H1 (cell line): Measurements from ENCODE around the gene MICA. TPM values are rescaled to one million over a fixed set of nuclear protein-coding genes. Genes with fewer than 3 reads are reported as not detected.

ENCODE experiments used
- CTCF ChIA-PET: fragments of 300-600 bp; sonication (Branson Sonifier 250); formaldehyde crosslinking; loops from one replicate; lab custom pipeline; 2021; ENCODE audit not compliant: partially characterized antibody; lab: Charles Lee
- POLR2A ChIA-PET: fragments of 300-600 bp; sonication (Branson Sonifier 250); formaldehyde crosslinking; loops from one replicate; lab custom pipeline; 2021; ENCODE audit warnings: inconsistent platforms; ENCODE audit not compliant: partially characterized antibody; lab: Charles Lee
- DNase-seq, 2 experiments: peaks; one replicate each; pipeline versions ENCODE4 v3.0.0 to v3.0.0-alpha.2; 2010 to 2022; ENCODE audit warnings: low spot score in 2 of 2, low read depth in 1 of 2, mixed read lengths in 1 of 2
- FAIRE-seq: peaks from 2 replicates; lab custom pipeline; 2011; peaks lifted over from hg19 to GRCh38; lab: Jason Lieb, UNC
- H2AFZ ChIP-seq: 2 replicates; pipeline ENCODE4 v1.8.1; 2012; ENCODE audit warnings: low read length, inconsistent platforms
- H2AK5ac ChIP-seq: 2 replicates; pipeline ENCODE4 v1.6.1; 2013; ENCODE audit warnings: low read depth, low read length
- H2BK120ac ChIP-seq: replicated peaks from 2 replicates; pipeline ENCODE3; 2013; ENCODE audit warnings: low read depth, low read length, inconsistent platforms
- H2BK12ac ChIP-seq: 2 replicates; pipeline ENCODE4 v1.6.1; 2013; ENCODE audit warnings: low read depth, low read length
- H2BK15ac ChIP-seq: 2 replicates; pipeline ENCODE4 v1.6.1; 2013; ENCODE audit warnings: low read length
- H2BK20ac ChIP-seq: 2 replicates; pipeline ENCODE4 v1.6.1; 2013; ENCODE audit warnings: low read length
- H2BK5ac ChIP-seq: 2 replicates; pipeline ENCODE4 v1.6.1; 2013; ENCODE audit warnings: low read depth, low read length
- H3K14ac ChIP-seq: 2 replicates; pipeline ENCODE4 v1.6.1; 2013; ENCODE audit warnings: inconsistent platforms; ENCODE audit not compliant: insufficient read length
- H3K18ac ChIP-seq: 2 replicates; pipeline ENCODE4 v1.6.1; 2013; ENCODE audit warnings: low read length; ENCODE audit errors: extremely low read depth
- H3K23ac ChIP-seq: 2 replicates; pipeline ENCODE4 v1.6.1; 2013; ENCODE audit warnings: inconsistent platforms; ENCODE audit not compliant: insufficient read length
- H3K23me2 ChIP-seq: 2 replicates; pipeline ENCODE4 v1.6.1; 2013; ENCODE audit warnings: low read depth, low read length
- H3K27ac ChIP-seq: 2 replicates; pipeline ENCODE4 v1.6.1; 2011; ENCODE audit warnings: low read depth, low read length, inconsistent platforms
- H3K27me3 ChIP-seq, 4 experiments: replicated peaks in 1 of 4; 1 replicate in 1 of 4; 2 replicates in 3 of 4; pipeline versions ENCODE4 v1.6.1 to v1.8.1; 2011 to 2013; ENCODE audit warnings: low read length in 3 of 4, mild to moderate bottlenecking in 3 of 4, inconsistent platforms in 2 of 4, mixed read lengths in 2 of 4, moderate library complexity in 1 of 4; ENCODE audit not compliant: control insufficient read depth in 3 of 4, insufficient read depth in 3 of 4; ENCODE audit errors: extremely low read depth in 1 of 4
- H3K36me3 ChIP-seq, 4 experiments: 2 replicates each; pipeline versions ENCODE4 v1.6.1 to v1.8.1; 2011 to 2013; ENCODE audit warnings: mild to moderate bottlenecking in 4 of 4, low read length in 3 of 4, moderate library complexity in 2 of 4, control low read depth in 1 of 4, inconsistent platforms in 1 of 4; ENCODE audit not compliant: insufficient read depth in 4 of 4, control insufficient read depth in 2 of 4
- H3K4ac ChIP-seq: replicated peaks from 2 replicates; pipeline ENCODE3; 2013; ENCODE audit warnings: low read length, low read depth, mixed read lengths, inconsistent platforms; ENCODE audit not compliant: insufficient read length
- H3K4me1 ChIP-seq, 4 experiments: replicated peaks in 1 of 4; 1 replicate in 1 of 4; 2 replicates in 3 of 4; pipeline versions ENCODE4 v1.6.1 to v1.8.1; 2011 to 2013; ENCODE audit warnings: low read length in 3 of 4, inconsistent platforms in 2 of 4, mixed read lengths in 1 of 4; ENCODE audit not compliant: insufficient read depth in 4 of 4, control insufficient read depth in 3 of 4
- H3K4me2 ChIP-seq, 2 experiments: 2 replicates each; pipeline versions ENCODE4 v1.6.1 to v1.8.1; 2011 to 2013; ENCODE audit warnings: low read depth in 2 of 2, low read length in 2 of 2, control low read depth in 1 of 2, inconsistent platforms in 1 of 2, mild to moderate bottlenecking in 1 of 2; ENCODE audit not compliant: insufficient read depth in 1 of 2
- H3K4me3 ChIP-seq, 4 experiments: fragments of 200-600, 300-600 bp in 1 of 4; sonication (generic), shearing (Covaris generic), sonication (Bioruptor Twin) in 1 of 4; 2 replicates each; pipeline versions ENCODE4 v1.5.1 to v1.8.1; 2011 to 2016; ENCODE audit warnings: low read length in 4 of 4, low read depth in 3 of 4, control low read depth in 2 of 4, inconsistent platforms in 2 of 4, mild to moderate bottlenecking in 2 of 4, mixed read lengths in 1 of 4, moderate library complexity in 1 of 4; ENCODE audit not compliant: insufficient read depth in 2 of 4; ENCODE audit errors: extremely low read depth in 1 of 4
- H3K56ac ChIP-seq: replicated peaks from 2 replicates; pipeline ENCODE3; 2013; ENCODE audit warnings: low read depth, mild to moderate bottlenecking, mixed read lengths, low read length, inconsistent platforms; ENCODE audit not compliant: insufficient read length
- H3K79me1 ChIP-seq: 2 replicates; pipeline ENCODE4 v1.6.1; 2013; ENCODE audit warnings: low read depth, low read length, control low read depth
- H3K79me2 ChIP-seq, 2 experiments: 2 replicates each; pipeline versions ENCODE4 v1.6.1 to v1.8.1; 2012 to 2013; ENCODE audit warnings: low read length in 2 of 2, mild to moderate bottlenecking in 2 of 2, inconsistent platforms in 1 of 2; ENCODE audit not compliant: insufficient read depth in 2 of 2, control insufficient read depth in 1 of 2
- H3K9ac ChIP-seq, 4 experiments: replicated peaks in 1 of 4; 1 replicate in 1 of 4; 2 replicates in 3 of 4; pipeline versions ENCODE4 v1.6.1 to v1.8.1; 2011 to 2013; ENCODE audit warnings: low read depth in 3 of 4, low read length in 3 of 4, control low read depth in 2 of 4, mild to moderate bottlenecking in 2 of 4, moderate library complexity in 2 of 4, inconsistent platforms in 1 of 4; ENCODE audit errors: extremely low read depth in 1 of 4
- H3K9me3 ChIP-seq, 2 experiments: 2 replicates each; pipeline versions ENCODE4 v1.6.1 to v1.8.1; 2012 to 2013; ENCODE audit warnings: mild to moderate bottlenecking in 2 of 2, moderate library complexity in 2 of 2, control low read depth in 1 of 2, inconsistent platforms in 1 of 2, low read depth in 1 of 2, low read length in 1 of 2, mixed read lengths in 1 of 2; ENCODE audit not compliant: insufficient read depth in 2 of 2
- H4K20me1 ChIP-seq, 2 experiments: replicated peaks in 1 of 2; 2 replicates each; pipeline versions ENCODE3 to v1.8.1; 2011 to 2013; ENCODE audit warnings: inconsistent platforms in 2 of 2, low read length in 2 of 2, mild to moderate bottlenecking in 1 of 2; ENCODE audit not compliant: insufficient read depth in 2 of 2, control insufficient read depth in 1 of 2
- H4K5ac ChIP-seq: 2 replicates; pipeline ENCODE4 v1.6.1; 2013; ENCODE audit warnings: low read length, low read depth, mixed read lengths, inconsistent platforms; ENCODE audit not compliant: insufficient read length
- H4K8ac ChIP-seq: 2 replicates; pipeline ENCODE4 v1.8.0; 2013; ENCODE audit warnings: mild to moderate bottlenecking, moderate library complexity, low read length, inconsistent platforms; ENCODE audit not compliant: insufficient read depth; ENCODE audit errors: extremely low read depth
- H4K91ac ChIP-seq: replicated peaks from 2 replicates; pipeline ENCODE3; 2013; ENCODE audit warnings: low read length, mixed read lengths, inconsistent platforms; ENCODE audit not compliant: insufficient read length
- EZH2 ChIP-seq: fragments of 200-600 bp; sonication (generic); IDR thresholded peaks from 2 replicates; pipeline ENCODE4 v1.7.1; 2012; ENCODE audit warnings: low read depth, mild to moderate bottlenecking, moderate library complexity, low read length, inconsistent platforms; ENCODE audit not compliant: severe bottlenecking
- TAF7 ChIP-seq: optimal IDR thresholded peaks from 2 replicates; pipeline ENCODE3; 2011; ENCODE audit warnings: low read depth, mild to moderate bottlenecking, inconsistent platforms, low read length, moderate library complexity, borderline replicate concordance
- polyA plus RNA-seq, 7 experiments: library from polyadenylated mRNA; depleted of rRNA in 3 of 7; stranded (reverse) in 5 of 7; unstranded in 2 of 7; fragments of >200 nt in 5 of 7; fragments of 200-250 nt in 2 of 7; gene quantifications; 1 replicate in 5 of 7; 2 replicates in 1 of 7; 4 replicates in 1 of 7; pipeline versions ENCODE4 v1.2.1 to v1.2.3, GENCODE V29; 2011 to 2013; ENCODE audit warnings: missing spikeins in 2 of 7, mixed read lengths in 2 of 7
- total RNA-seq: library from RNA; stranded (reverse); fragmentation: NEBNext Ultra II Directional; extraction: Animal tissue kit (Norgen Biotek cat#: 25700); gene quantifications from 2 replicates; pipeline ENCODE4 v1.2.1, GENCODE V29; 2021

MICA gene
- total and polyA plus RNA-seq, 2 of the 8 experiments (the other 6 are each of a cell fraction or from before 2014, with no cell fraction given): 12.5 to 16.3 TPM

DNA sequence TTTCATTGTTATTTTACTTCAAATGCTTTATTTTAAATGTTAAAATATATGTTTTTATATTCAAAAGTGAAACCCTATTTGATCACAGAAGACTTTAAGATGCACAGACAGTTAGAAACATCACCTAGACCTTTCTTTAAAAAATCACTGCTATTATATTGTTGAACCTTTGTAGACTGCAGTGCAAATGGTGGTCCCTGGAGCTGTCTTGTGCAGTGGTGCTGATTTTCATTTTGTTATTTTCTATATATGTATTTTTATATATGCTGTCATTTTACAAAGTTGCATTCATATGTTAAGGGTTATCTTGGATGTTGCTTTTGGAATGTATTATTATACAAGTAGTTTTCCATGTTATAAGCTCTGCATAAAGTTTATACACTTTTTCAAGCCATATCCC is 27.7 kb upstream of the MICA start:
- DNase-seq: no peak
- CTCF ChIA-PET: interaction anchor here (0.7 to 3.2 kb wide), 10 partner anchors 8 to 553 kb away, joined by 3 to 27 read pairs (median 6); no protein-coding TSS in a partner anchor

More for the DNA sequence above, 27.7 kb upstream of the MICA start:
- Histone ChIP-seq H4K5ac (no peak overlapping the region), H4K20me1 (no peaks in the 10 kb centered on the region), H3K23me2 (no peaks in the 10 kb centered on the region), H4K91ac (no peak overlapping the region), H2BK20ac (no peak overlapping the region), H3K36me3 (no peaks in the 10 kb centered on the region), H3K9ac (no peak overlapping the region), H4K8ac (no peak overlapping the region), H3K27me3 (peaks cover 0 to 3% (median 0%) of the 10 kb centered on the region in 4 experiments; a peak in 1 of 7 replicates), H3K79me1 (no peaks in the 10 kb centered on the region), H3K14ac (no peak overlapping the region), H3K4ac (no peak overlapping the region), H2AFZ (no peak overlapping the region), H2BK15ac (no peak overlapping the region), H3K27ac (no peak overlapping the region), H3K4me3 (no peak overlapping the region), H3K4me1 (no peaks in the 10 kb centered on the region), H3K4me2 (no peak overlapping the region), H2BK120ac (no peak overlapping the region), H3K23ac (no peak overlapping the region), H3K18ac (no peak overlapping the region), H2BK5ac (no peak overlapping the region), H2AK5ac (no peak overlapping the region), H3K56ac (no peak overlapping the region), H2BK12ac (no peak overlapping the region), H3K9me3 (peaks cover 0 to 5% of the 10 kb centered on the region in 2 experiments; a peak in 1 of 4 replicates), H3K79me2 (no peaks in the 10 kb centered on the region)
- POLR2A ChIA-PET: interaction anchor here (0.7 to 1.2 kb wide), 2 partner anchors 29 to 203 kb away, joined by 3 to 4 read pairs; no protein-coding TSS in a partner anchor
- FAIRE-seq: no peak
- TF ChIP-seq TAF7 (no peak), EZH2 (no peak)
